GM19452 (cell line): ENCODE measurements around the gene TSEN2.

Source experiments
- ATAC-seq: cut with Tn5 transposase; IDR thresholded peaks from one replicate; pipeline ENCODE4 v1.9.1; 2021; ENCODE audit not compliant: unreplicated experiment

Gene TSEN2

DNA sequence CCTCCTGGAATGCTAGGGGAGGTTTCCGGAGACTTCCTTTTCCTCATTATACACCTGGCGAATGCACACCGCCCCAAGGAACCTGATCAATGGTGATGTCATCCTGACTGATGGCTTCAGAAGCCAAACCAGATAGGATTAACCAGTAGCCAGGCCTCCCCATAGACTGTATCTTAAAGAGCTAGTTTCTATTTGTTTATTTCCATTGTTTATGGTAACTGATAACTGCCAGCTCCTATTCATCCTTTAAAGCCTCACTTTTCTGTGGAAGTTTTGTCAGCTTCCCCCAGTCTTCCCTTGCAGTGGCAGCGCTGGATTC is 61.2 kb downstream of the TSEN2 start, which contains the start of gene MKRN2OS:
MKRN2OS (minus strand) TSS at position 27 of the 319 bp plus-strand sequence. CDS start 35 bp downstream, outside the sequence.
- ATAC-seq: no peak

DNA sequence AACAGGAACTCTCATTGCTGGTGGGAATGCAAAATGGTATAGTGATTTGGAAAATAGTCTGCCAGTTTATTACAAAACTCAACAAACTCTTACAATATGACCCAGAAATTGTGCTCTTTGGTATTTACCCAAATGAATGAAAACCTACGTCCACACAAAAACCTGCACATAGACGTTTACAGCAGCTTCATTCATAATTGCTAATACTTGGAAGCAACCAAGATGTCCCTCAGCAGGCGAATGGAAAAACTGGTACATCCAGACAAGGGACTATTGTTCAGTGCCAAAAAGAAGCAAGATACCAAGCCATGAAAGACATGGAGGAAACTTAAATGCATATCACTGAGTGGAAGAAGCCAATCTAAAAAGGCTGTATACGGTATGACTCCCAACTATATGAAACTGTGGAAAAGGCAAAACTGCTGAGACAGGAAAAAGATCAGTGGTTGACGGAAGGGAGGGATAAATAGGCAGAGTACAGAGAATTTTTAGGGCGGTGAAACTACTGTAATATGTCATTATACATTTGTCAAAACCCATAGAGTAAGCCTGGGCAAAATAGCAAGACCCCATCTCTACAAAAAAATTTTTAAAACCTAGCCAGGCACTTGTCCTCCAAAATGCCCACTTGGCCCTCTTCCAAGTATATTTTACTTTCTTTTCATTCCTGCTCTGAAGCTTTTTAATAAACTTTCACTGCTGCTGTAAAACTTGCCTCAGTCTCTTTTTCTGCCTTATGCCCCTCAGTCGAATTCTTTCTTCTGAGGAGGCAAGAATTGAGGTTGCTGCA is 65.9 kb downstream of the TSEN2 start:
- no peak for ATAC-seq

DNA sequence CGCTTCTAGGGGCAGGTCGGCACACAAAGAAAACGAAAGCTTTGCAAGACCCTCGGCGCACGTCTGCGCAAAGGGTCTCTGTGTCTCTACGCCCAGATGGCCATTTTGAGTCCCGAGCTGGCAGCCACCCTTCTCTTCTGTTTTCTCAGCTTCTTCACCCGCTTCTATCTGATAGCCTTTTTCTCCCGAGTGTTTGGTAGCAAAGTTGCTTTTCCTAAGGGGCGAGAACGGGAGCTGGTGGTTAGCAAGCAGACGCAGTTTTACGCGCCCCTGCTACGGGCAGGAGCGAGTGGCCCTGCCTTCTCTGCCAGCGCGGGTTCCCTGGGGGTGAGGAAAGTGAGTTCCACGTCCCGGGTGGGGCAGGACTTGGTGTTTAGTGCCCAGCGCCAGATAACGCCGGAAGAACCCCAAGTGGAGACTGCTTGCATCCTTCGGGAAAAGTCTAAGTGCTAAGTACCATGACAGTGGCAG is 69.7 kb downstream of the TSEN2 start:
- no peak for ATAC-seq

DNA sequence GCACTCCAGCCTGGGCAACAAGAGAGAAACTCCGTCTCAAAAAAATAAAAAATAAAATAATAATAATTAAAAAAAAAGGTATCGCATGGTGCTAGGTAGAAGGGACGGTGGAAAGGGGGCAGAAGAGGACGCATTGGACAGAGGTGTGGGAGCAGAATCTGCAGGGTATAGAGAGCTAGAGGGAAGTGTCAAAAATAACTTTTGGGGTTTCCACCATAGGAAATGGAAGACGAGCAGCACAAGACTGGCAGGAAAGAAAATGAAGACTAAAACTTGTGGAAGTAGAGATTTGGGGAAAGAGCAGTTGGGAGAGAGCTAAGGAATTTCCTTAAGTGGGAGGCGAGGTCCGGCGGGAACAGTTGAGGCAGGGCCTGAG is 72.0 kb downstream of the TSEN2 start:
- ATAC-seq: no peak

DNA sequence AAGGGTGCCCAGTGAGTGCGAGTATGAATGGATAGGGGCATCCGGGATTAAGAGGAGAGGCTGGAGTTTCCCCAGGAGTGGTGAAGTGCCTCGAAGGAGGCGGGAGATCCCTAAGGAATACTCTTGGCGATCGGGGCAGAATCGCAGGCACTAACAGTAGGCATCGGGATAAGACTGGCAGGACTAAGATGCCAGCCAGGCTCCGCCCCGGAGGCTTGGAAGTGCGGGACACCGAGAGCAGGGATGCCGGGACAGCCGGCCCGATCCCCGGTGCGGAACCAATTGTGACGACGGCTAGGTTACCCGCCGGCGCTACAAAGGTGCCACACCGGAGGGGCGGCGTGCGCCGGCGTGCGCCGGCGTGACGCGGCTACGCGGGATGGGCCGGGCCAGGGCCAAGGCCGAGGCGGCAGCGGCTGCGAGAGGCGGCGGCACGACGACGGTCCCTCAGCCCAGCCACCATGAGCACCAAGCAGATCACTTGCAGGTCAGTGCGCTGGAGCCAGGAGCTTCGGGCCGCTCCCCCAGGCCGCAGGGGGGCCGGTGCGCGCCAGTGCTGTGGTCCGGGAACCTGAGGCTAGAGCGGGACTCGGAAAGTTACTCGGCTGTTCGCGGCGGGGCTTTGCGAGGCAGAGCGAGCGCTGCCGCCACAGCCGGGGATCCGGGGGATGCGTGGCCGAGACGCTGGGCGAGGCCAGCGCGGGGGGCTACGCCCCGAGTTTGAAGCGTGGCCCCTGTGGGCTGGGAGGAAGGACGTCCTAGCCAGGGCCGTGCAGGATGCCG is 72.6 kb downstream of the TSEN2 start, which contains the start of gene MKRN2:
MKRN2 (plus strand) TSS at position 398 of the 783 bp plus-strand sequence; CDS start at position 462, 64 bp downstream.
- peak; percentile 81 for ATAC-seq

DNA sequence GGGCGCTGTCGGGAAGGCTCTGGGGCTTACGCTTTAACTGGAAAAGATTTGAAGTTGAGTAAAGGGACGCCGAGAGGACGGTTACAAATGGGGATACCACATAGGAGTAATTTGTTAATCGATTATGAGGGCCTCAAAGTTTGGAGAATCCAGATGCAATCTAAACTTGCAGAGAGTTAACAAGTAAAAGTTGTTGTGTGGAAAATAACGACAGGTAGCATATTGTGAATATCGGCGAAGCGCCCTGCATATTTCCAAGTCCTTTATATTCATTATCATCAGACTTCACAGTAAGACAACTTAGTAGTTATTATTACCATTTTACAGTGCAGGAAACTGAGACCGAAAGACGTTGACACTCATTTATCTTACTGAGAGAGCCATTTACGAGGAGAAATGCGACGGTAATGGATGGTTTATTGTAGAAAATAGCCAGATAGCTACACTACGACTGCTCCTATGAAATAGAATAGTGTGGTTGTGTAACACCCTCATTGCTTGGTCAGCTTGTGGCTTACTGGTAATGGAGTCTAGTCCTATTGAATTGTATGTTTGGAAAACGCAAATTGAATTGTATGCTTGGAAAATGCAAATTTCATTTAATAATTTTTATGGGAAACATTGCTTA is 73.3 kb downstream of the TSEN2 start:
- no peak for ATAC-seq

DNA sequence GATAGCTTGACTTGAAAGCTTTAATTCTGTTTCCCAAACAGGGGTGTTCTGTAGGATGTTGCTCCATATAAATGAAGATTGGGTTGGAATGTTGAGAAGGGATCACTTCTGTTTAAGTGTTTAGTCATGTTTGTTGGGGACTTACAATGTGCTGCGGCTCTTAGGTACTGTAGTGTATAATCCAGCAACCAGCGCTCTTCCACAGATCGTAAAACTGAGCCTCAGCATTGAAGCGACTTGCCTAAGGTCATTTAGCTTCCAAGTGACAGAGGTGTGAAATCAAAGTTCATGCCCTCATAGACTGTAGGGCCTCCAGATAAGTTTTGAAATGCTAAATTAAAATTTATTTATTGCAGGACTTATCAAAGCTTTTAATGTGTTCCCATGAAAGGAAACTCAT is 74.4 kb downstream of the TSEN2 start:
- ATAC-seq: no peak

DNA sequence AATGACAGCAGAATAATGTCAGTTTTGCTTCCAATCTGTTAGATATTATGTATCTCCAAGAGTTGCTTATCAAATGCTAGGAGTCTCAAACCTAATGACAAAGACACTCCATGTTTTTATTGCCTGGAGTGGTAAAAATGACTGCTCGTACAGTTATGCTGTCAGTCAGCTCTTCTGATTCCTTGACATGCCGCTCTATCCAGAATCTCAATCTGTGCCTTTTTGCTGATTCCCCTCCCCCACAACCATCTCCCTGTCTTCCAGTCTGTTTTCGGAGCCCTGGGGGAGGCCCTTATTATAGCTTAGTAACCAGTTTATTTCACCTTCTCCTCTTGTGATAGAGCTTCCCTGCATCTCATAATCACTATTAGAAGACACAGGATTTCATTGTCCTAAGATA is 75.2 kb downstream of the TSEN2 start:
- ATAC-seq: no peak

DNA sequence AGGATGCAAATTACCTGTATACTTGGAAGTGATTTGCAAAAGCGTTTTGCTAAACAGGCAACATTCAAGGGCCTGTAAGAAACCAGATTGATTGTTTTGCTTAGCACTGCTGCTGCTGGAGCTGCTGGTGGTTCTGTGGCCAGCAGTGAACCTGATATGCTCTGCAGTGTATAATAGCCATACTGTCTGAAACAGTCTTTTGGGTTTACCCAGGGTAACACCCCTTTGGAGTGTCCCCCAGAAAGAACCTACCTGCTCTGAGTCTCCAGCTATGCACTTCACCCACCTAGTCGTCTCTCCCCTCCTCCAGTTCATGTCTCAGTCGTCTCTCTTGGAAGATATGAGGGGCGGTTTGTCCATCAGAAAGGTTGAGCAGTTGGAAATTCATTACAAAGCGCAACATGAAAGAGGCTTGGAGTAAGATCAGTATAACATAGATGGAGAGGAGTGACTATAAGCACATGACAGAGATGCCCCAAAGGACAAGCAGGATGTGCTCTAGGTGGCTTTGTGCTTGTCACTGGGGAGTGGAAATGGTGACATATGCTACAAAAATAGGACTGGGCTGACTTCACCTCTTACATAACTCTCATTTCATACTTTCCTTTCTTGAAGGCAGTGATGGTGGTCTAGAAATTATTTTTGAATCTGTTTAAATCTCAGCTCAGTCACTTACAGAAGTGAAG is 76.4 kb downstream of the TSEN2 start:
- ATAC-seq: peak; percentile 37

DNA sequence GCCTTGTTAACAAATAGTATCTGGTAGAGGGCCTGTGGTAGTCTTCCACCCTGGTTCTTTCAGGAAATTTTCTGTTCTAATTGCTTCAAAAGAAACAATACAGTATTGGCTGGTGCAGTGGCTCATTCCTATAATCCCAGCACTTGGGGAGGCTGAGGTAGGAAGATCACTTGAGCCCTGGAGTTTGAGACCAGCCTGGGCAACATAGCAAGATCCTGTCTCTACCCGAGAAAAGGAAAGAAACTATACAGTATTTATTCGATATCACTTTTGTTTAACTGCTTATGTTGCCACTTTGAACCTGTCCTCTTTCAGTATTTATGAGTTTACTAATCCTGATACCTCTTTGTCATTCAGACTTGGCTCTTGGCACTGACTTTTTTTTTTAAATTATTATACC is 77.1 kb downstream of the TSEN2 start:
- no peak for ATAC-seq

DNA sequence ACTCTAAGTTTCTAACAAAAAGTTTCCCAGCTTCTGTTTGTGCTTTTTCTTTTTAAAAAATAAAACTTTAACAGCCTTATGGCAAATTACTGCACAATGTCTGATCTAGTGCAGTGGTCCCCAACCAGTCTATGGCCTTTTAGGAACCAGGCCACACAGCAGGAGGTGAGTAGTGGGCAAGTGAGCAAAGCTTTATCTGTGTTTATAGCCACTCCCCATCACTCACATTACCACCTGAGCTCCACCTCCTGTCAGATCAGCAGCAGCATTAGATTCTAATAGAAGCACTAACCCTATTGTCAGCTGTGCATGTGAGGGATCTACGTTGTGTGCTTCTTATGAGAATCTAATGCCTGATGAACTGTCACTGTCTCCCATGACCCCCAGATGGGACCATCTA is 78.2 kb downstream of the TSEN2 start:
- no peak for ATAC-seq

DNA sequence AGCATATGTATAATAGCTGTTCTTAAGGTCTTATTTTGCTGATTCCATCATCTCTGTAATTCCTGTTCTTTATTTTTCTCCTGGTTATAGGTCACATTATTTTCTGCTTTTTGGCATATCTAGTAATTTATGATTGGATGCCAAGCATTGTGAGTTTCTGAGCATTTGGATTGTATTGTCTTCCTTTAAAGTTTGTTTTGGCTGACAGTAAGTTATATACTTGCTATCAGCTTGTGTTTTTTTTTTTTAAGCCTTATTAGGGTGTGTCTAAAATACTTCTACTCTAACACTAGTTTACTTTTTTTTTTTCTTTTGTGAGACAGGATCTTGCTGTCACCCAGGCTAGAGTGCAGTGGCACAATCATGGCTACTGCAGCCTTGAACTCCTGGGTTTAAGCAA is 82.7 kb downstream of the TSEN2 start:
- no peak for ATAC-seq

DNA sequence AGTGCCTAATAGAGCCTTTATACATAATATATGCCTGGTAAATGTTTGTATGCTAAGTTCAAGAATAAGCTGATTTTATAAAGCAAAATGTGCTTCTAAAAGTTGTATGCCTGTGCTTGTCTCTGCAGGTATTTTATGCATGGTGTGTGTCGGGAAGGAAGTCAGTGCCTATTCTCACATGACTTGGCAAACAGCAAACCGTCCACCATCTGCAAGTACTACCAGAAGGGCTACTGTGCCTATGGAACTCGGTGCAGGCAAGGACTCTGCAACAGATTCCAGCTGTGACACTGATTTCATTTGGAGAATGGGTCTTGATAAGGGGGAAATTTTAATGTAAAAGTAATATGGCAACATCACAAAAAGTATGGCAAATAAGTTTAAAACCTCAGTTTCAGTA is 84.5 kb downstream of the TSEN2 start:
- no peak for ATAC-seq

DNA sequence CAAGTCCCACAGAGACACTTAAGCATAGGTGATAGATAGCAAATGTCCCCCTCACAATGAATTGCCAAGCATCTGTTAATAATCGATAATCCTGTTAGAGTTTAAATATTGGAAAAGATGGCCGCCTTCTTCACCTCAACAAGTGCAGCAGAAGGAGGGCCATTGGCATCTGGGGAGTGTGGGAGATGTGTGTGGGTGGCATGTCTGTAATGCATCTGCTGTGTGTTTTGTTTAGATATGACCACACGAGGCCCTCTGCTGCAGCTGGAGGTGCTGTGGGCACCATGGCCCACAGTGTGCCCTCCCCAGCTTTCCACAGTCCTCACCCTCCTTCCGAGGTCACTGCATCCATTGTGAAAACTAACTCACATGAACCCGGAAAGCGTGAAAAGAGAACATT is 85.6 kb downstream of the TSEN2 start:
- no peak for ATAC-seq

DNA sequence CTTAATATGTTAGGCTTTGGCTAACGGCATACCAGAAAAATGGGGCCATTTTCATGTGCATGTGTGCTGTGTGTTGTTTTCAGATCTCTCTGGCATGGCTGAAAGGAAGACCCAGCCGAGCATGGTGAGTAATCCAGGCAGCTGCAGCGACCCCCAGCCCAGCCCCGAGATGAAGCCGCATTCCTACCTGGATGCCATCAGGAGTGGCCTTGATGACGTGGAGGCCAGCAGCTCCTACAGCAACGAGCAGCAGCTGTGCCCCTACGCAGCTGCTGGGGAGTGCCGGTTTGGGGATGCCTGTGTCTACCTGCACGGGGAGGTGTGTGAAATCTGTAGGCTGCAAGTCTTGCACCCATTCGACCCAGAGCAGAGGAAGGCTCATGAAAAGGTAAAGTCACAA is 87.7 kb downstream of the TSEN2 start:
- no peak for ATAC-seq

DNA sequence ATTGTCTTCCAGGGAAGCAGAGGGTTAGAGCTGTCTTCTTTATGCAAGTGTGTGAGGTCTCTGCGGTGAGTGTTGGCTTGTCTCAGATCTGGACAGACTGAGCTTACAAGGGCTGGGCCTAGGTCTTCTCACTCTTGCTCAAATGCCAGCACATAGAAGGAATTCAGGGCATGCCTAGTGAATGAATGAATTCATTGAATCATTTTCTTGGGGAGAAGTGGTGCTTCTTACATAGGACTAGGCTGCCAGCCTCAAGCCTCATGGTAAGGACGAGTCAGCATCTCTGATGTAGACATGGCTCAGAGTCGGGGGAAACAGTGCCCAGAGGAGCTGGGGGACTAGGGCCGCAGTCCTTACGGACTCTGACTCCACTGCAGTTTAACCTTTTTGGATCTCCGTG is 89.9 kb downstream of the TSEN2 start:
- no peak for ATAC-seq

DNA sequence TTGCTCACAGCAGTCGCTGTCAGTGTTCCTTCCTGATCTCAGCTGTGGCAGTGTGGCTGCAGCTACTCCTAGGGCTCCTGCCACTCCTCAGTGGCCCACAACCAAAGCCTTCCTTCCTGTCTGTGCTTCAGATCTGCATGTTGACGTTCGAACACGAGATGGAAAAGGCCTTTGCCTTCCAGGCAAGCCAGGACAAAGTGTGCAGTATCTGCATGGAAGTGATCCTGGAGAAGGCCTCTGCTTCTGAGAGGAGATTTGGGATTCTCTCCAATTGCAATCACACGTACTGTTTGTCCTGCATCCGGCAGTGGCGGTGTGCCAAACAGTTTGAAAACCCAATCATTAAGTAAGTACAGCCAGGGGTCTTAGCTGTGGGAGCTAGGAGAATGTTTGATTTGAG is 90.4 kb downstream of the TSEN2 start:
- no peak for ATAC-seq

DNA sequence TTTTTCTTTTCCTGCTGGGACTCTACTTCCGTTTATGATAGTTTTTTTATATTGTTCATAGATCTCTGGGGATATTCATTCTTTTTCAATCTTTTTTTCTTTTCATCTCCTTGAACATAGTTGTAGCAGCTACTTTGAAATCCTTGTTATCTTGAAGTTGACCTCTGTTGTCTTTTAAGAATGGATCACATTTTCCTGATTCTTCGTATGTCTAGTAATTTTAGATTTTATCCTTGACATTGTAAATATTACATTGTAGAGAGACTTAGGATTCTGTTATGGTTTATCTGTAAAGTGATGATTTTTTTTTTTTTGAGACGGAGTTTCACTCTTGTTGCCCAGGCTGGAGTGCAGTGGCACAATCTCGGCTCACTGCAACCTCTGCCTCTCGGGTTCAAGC is 93.1 kb downstream of the TSEN2 start:
- ATAC-seq: no peak

DNA sequence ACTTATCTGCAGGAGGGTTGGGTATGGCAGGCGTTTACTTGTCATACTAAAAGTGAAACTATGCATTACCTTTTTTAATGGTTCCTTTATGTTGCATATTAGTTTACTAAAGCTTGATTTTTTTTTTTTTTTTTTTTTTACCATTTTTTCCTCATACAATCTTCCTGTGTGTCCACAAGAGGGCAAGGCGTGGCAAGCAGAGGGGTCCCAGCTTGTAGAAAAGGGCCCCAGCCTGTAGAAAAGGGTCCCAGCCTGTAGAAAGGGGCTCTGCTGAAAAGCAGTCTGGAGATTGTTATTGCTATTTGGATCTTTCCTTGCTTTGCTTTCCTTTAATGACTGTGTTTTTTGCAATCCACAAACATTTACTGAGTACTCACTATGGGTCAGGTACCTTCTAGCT is 94.5 kb downstream of the TSEN2 start:
- no peak for ATAC-seq

DNA sequence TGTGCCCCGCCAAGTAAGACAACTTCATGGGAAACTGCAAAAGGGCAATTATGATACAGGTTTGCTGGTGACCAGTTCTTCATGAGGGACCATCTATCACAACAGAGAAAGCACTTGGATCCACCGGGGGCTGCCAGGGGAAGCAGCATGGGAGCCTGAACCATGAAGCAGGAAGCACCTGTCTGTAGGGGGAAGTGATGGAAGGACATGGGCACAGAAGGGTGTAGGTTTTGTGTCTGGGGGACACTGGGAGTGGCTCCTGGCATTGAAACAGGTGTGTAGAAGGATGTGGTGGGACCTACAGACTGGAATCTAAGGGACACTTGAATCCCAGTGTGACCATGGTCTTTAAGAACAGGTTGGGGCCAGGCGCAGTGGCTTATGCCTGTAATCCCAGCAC is 95.2 kb downstream of the TSEN2 start:
- no peak for ATAC-seq

DNA sequence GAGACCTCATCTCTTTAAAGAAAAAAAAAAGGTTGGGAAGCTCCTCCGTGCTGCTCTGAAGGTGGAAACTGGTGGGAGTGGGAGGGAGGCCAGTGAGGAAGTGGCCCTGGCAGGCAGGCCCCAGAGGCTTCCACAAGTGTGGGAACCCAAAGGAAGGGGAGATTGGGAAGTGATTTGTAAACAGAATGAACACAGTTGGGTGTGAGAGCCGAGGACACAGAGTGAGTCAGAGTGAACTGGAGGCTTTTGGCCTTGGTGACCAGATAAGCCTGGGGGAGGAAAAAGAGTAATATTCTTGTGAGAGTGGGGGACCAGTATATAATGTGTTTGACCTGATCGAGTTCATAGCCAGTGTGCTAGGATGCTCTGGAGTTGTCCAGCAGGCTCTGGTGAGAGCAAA is 95.6 kb downstream of the TSEN2 start:
- no peak for ATAC-seq
